Smooth muscle cell (in vitro differentiated cells): ENCODE measurements around the gene NPTX1. TPM values are rescaled to one million over a fixed set of nuclear protein-coding genes. Genes with fewer than 3 reads are reported as not detected.

Source experiments
- DNase-seq: peaks from one replicate; lab custom pipeline; 2025; ENCODE audit not compliant: unreplicated experiment; lab: John Stamatoyannopoulos, UW
- H2AFZ ChIP-seq: fragments of 200-600 bp; sonication (generic); 2 replicates; pipeline ENCODE4 v1.6.0; 2016; ENCODE audit warnings: antibody characterized with exemption, low read depth, mild to moderate bottlenecking
- H3F3A ChIP-seq: fragments of 200-600 bp; sonication (generic); 2 replicates; pipeline ENCODE4 v1.6.0; 2017; ENCODE audit warnings: antibody characterized with exemption, low read depth
- H3K27ac ChIP-seq: fragments of 200-600 bp; sonication (generic); 2 replicates; pipeline ENCODE4 v1.5.1; 2016; ENCODE audit warnings: low read depth, mild to moderate bottlenecking
- H3K27me3 ChIP-seq: fragments of 200-600 bp; sonication (generic); 2 replicates; pipeline ENCODE4 v1.6.1; 2016; ENCODE audit warnings: low read depth, mild to moderate bottlenecking
- H3K36me3 ChIP-seq: fragments of 200-600 bp; sonication (generic); 2 replicates; pipeline ENCODE4 v1.5.1; 2016; ENCODE audit warnings: low read depth
- H3K4me1 ChIP-seq: fragments of 200-600 bp; sonication (generic); 2 replicates; pipeline ENCODE4 v1.5.1; 2016; ENCODE audit warnings: low read depth
- H3K4me2 ChIP-seq: fragments of 200-600 bp; sonication (generic); 2 replicates; pipeline ENCODE4 v1.6.0; 2016; ENCODE audit warnings: mild to moderate bottlenecking
- H3K4me3 ChIP-seq: fragments of 200-600 bp; sonication (generic); 2 replicates; pipeline ENCODE4 v1.5.1; 2016; ENCODE audit warnings: mild to moderate bottlenecking
- H3K79me2 ChIP-seq: fragments of 200-600 bp; sonication (generic); 2 replicates; pipeline ENCODE4 v1.6.0; 2016; ENCODE audit warnings: low read depth, mild to moderate bottlenecking
- H3K9ac ChIP-seq: fragments of 200-600 bp; sonication (generic); 2 replicates; pipeline ENCODE4 v1.6.0; 2016; ENCODE audit warnings: low read depth
- H3K9me3 ChIP-seq: fragments of 200-600 bp; sonication (generic); replicated peaks from 2 replicates; pipeline ENCODE4 v1.5.1; 2016; ENCODE audit warnings: low read depth
- H4K20me1 ChIP-seq: fragments of 200-600 bp; sonication (generic); 2 replicates; pipeline ENCODE4 v1.6.0; 2016; ENCODE audit warnings: low read depth
- WGBS: methylation state at CpG from one replicate; pipeline ENCODE4 v1.1.7; 2016; ENCODE audit warnings: low lambda C conversion rate; 5-methylcytosine and 5-hydroxymethylcytosine counted together
- polyA plus RNA-seq: library from polyadenylated mRNA; unstranded; fragments of >200 nt; fragmentation: Nextera tagmentation; extraction: Ambion mirVana; gene quantifications from 2 replicates; pipeline ENCODE4 v1.2.1, GENCODE V29; 2016
- total RNA-seq: library from RNA; depleted of rRNA; stranded (reverse); fragments of >200 nt; gene quantifications from 2 replicates; pipeline ENCODE4 v1.2.3, GENCODE V29; 2014
- TF ChIP-seq, protein P1 (sequence below): fragments of 200-600 bp; sonication (generic); IDR thresholded peaks from 2 replicates; pipeline ENCODE4 v1.5.1; 2017; ENCODE audit warnings: borderline replicate concordance, mild to moderate bottlenecking, antibody characterized with exemption; ENCODE audit not compliant: insufficient read depth, poor library complexity, severe bottlenecking

NPTX1 gene
- total and polyA plus RNA-seq, 2 experiments from 2014 or later, result 1.8 to 5.9 TPM

GRCh38 chr17:80472996-80473395, 3.4 kb downstream of the NPTX1 start:
- WGBS, result 95% methylated on average over 12 of the region's 12 CpGs
- Histone ChIP-seq H3K4me1 (peaks cover 10% of the 10 kb centered on the region), H3K4me2 (no peak overlapping the region), H3K27me3 (peaks cover 96% of the 10 kb centered on the region), H3K79me2 (no peaks in the 10 kb centered on the region), H3K4me3 (no peak overlapping the region), H3K36me3 (no peaks in the 10 kb centered on the region), H3K27ac (no peak overlapping the region), H3K9ac (no peak overlapping the region), H3F3A (no peaks in the 10 kb centered on the region), H4K20me1 (peaks cover 19% of the 10 kb centered on the region), H3K9me3 (no peaks in the 10 kb centered on the region), H2AFZ (no peak overlapping the region)
- TF ChIP-seq, protein P1, sequence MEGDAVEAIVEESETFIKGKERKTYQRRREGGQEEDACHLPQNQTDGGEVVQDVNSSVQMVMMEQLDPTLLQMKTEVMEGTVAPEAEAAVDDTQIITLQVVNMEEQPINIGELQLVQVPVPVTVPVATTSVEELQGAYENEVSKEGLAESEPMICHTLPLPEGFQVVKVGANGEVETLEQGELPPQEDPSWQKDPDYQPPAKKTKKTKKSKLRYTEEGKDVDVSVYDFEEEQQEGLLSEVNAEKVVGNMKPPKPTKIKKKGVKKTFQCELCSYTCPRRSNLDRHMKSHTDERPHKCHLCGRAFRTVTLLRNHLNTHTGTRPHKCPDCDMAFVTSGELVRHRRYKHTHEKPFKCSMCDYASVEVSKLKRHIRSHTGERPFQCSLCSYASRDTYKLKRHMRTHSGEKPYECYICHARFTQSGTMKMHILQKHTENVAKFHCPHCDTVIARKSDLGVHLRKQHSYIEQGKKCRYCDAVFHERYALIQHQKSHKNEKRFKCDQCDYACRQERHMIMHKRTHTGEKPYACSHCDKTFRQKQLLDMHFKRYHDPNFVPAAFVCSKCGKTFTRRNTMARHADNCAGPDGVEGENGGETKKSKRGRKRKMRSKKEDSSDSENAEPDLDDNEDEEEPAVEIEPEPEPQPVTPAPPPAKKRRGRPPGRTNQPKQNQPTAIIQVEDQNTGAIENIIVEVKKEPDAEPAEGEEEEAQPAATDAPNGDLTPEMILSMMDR, result no peak
- DNase-seq, result no peak

- WGBS, result 85% methylated on average over 8 of the region's 8 CpGs
- H4K20me1 ChIP-seq, result peaks cover 16% of the 10 kb centered on the region
Observed at GRCh38 chr17:80471922-80472321, 4.5 kb downstream of the NPTX1 start.

DNA sequence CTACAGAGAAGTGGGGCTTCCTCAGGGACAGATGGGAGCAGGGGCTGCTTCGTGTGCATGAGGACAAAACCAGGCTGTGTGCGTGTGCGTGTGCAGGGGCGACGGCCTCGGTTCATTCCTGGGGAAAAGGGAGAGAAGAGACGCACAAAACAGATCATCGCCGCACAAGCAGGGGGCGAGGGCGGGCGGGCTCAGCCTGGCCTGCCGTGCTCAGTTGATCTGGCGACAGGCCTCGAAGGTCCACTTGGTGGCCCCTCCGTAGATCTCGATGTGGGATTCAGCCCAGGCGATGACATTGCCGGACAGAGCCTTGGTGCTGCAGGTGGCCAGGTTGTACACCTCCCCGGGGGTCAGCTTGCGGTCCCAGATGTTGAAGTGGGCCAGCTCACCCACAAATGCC, 5.8 kb downstream of the NPTX1 start:
- Histone ChIP-seq H3K27me3 (peaks cover 96% of the 10 kb centered on the region), H2AFZ (no peak overlapping the region), H3K9me3 (no peaks in the 10 kb centered on the region), H3K36me3 (no peaks in the 10 kb centered on the region), H3K9ac (no peak overlapping the region), H3K4me2 (no peak overlapping the region), H3F3A (no peaks in the 10 kb centered on the region), H3K4me3 (no peak overlapping the region), H3K27ac (no peak overlapping the region), H3K4me1 (peaks cover 5% of the 10 kb centered on the region), H3K79me2 (no peaks in the 10 kb centered on the region), H4K20me1 (peaks cover 13% of the 10 kb centered on the region)
- whole genome bisulfite sequencing, result 90% methylated on average over 14 of the region's 21 CpGs
- DNase-seq, result no peak
- TF ChIP-seq, protein P1, result no peak

More at GRCh38 chr17:80471922-80472321, 4.5 kb downstream of the NPTX1 start:
- no peaks in the 10 kb centered on the region for H3F3A ChIP-seq
- H2AFZ ChIP-seq, result no peak overlapping the region
- H3K27me3 ChIP-seq, result peaks cover 95% of the 10 kb centered on the region
- H3K9ac ChIP-seq, result no peak overlapping the region
- H3K36me3 ChIP-seq, result no peaks in the 10 kb centered on the region
- H3K27ac ChIP-seq, result no peak overlapping the region
- H3K79me2 ChIP-seq, result no peaks in the 10 kb centered on the region
- no peaks in the 10 kb centered on the region for H3K9me3 ChIP-seq
- H3K4me3 ChIP-seq, result no peak overlapping the region
- H3K4me2 ChIP-seq, result no peak overlapping the region
- no peak for DNase-seq
- H3K4me1 ChIP-seq, result peaks cover 5% of the 10 kb centered on the region
- TF ChIP-seq, protein P1, result no peak

GRCh38 chr17:80469667-80470066, 6.7 kb downstream of the NPTX1 start:
- no peaks in the 10 kb centered on the region for H3F3A ChIP-seq
- H4K20me1 ChIP-seq, result peaks cover 4% of the 10 kb centered on the region
- H3K27me3 ChIP-seq, result peaks cover 96% of the 10 kb centered on the region
- H3K9ac ChIP-seq, result no peak overlapping the region
- H3K79me2 ChIP-seq, result no peaks in the 10 kb centered on the region
- TF ChIP-seq, protein P1, result no peak
- no peak overlapping the region for H3K27ac ChIP-seq
- no peak overlapping the region for H3K4me2 ChIP-seq
- no peaks in the 10 kb centered on the region for H3K36me3 ChIP-seq
- H3K9me3 ChIP-seq, result no peaks in the 10 kb centered on the region
- 89% methylated on average over 11 of the region's 11 CpGs for WGBS
- H2AFZ ChIP-seq, result no peak overlapping the region
- H3K4me1 ChIP-seq, result no peaks in the 10 kb centered on the region
- H3K4me3 ChIP-seq, result no peak overlapping the region
- no peak for DNase-seq
